Islet precursor cell (in vitro differentiated cells): ENCODE results near the gene WDR49.
A peak's percentile ranks its signal among the peaks of the same experiment; 100 is the strongest.
"Not testable (repeated sequence)": the region's sequence is repeated elsewhere in the genome, so short reads cannot be mapped to it uniquely, and the experiment has no call there.

Source experiments
- DNase-seq: peaks from one replicate; pipeline ENCODE4 v3.0.0-alpha.2; 2018

Gene WDR49

DNA sequence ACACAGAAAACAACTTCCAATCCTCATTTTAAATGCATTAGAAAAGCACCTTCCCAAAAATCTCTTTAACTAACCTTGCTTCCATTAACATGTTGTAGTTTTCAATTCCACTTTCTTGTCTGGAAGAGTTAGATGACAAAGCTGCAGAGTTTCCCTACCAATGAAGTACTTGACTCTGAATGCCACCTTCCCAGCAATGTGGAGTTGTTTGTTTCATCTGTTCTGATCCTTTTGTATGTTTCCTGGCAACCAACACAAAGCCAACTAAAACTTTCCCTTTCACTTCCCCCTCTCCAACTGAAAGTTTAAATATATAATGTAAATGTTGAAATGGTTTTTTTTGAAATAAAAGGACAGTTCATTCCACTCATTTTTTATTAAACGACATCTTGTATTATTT is at the start of gene WDR49:
Gene WDR49, minus strand, starts transcription at position 183 of the 400 bp plus-strand sequence. CDS start 517 bp downstream, outside the sequence.
- DNase-seq, result no peak

DNA sequence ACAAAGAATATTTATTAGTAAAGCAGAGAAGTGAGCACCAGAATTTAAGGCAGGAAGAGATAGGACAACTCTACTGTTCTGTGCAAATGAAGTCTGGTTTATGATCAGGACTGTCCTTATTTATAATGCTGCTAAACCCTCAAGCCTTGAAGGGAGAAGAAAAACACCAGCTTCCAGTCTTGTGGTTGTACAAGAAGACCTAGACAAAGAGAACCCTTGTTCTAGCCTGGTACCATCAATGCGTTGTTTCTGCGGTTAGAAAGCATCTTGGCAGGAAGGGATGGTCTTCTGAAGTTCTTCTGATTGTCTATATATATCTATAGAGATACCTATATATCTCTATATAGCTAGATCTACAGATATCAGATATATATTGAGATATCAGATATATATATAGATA is 47.2 kb upstream of the WDR49 start:
- no peak for DNase-seq

DNA sequence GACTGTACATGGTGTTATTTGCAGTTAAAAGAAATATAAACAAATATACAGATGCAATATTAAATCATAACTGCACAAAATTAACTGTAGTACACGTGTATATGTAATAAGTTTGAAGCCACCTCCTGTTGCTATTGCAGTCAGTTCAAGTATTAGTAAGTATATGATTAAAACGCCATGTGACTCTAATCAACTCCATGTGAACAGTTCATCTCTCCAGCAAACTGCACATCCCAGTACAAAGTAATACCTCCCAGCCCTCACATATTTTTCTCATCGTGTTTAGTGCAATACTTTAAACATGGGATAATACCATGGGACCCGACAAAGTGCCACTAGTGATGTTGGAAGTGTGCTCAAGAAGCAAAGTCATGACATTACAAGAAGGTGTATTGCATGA is 46.3 kb upstream of the WDR49 start:
- no peak for DNase-seq

DNA sequence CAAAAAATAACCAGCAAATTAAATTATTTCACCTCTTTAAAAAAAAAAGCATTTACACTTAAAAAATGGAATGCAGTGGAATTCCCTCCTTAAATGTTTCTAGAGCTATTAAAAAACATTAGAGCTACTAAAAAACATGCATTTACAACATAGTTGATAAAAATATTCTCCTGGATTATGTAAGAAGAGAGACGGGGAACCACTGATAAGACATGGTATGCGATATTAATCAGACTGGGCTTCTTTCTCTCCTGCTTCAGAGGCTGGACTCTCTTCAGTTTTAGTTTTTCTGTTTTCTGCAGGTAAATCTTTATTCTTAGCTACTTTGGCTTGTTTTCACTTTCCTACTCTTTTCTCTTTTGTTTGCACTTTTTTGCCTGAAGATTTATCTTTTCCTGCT is 40.4 kb upstream of the WDR49 start:
- DNase-seq, result no peak

DNA sequence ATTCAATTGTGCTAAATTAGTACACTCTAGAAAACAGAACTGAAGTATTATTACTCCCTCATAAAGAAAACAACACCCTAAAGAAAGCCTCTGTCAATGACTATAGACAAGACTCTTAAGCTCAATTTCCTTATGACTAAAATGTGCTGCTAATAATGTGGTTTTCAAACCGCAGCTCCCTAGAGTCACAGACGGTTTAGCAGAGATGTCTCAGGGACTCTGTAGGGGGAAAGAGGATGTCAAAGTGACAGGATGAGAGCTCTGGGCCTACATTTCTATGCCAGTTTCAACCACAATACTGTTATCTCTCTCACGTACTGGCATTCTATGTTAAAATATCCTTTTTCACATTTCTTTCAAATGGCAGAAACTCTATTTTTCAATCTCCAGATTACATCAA is 37.6 kb upstream of the WDR49 start:
- no peak for DNase-seq

DNA sequence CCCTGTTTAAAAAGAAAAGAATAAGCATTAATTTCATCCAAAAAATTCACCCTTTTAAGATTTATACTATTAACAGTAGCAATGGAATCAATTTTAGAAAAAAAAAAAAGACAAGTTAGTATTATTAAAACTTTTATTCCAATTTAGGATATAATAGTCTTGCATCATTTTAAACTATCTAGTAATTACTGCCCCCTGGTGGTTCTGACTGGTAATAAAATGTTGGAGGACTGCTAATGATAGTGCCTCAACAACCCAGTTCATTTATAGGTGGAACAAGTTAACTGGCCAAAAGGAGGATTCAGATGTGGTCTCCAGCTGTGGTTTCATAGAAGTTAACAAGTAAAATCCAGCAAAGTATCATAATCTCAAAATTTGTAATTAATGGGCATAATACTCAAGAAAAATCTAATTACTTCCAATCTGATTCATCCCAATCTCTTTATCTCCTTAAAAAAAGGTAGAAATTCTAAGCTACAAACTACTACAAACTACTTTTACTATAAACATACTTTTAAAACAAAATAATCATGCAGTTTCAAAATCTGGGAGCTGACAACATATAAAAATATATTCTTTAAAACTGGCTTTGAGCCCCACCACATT is 30.7 kb upstream of the WDR49 start:
- peak; percentile 53 for DNase-seq

DNA sequence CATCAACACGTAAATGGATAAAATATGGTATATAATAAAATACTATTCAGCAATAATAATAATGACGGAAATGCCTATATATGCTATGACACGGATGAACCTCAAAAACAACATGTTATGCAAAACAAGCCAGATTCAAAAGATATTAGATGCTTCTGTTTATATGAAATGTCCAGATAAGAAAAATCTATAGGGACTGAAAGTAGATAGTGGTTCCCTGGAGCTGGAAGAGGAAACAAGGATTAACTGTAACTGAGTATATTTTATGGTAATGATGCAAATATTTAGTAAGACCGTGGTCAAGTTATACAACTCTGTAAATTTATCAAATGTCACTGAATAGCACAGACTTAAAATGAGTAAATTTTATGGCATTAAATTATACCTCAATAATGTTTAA is 25.8 kb upstream of the WDR49 start:
- DNase-seq, result no peak

DNA sequence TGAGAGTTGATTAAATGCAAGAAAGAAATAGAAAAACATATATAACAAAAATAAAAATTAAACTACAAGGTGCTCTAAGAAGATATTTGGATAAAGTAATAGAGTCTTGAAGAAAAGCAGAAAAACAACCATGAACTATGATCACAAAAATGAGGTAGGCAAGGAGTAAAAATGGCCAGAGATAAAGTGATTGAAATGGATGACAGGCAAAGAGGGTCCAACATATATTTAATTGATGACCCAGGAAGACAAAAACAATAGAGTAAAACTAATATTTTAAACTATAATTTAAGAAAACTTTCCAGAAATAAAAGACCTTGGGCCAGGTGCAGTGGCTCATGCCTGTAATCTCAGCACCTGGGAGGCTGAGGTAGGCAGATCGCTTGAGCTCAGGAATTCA is 22.1 kb upstream of the WDR49 start:
- no peak for DNase-seq

DNA sequence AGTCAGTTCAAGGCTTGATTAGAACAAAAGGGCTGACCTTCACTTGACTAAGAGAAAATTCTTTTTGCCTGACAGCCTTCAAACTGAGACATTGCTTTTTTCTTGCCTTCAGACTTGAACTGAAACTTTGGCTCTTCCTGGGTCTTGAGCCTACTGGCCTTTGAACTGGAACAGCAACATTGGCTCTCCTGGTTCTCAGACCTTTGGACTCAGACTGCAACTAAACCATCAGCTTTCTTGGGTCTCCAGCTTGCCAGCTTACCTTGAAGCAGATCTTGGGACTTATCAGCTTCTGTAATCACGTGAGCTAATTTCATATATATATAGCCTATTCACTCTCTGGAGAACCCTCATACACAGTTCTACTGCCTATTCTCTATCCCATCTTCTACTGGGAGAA is 19.5 kb upstream of the WDR49 start:
- no peak for DNase-seq

DNA sequence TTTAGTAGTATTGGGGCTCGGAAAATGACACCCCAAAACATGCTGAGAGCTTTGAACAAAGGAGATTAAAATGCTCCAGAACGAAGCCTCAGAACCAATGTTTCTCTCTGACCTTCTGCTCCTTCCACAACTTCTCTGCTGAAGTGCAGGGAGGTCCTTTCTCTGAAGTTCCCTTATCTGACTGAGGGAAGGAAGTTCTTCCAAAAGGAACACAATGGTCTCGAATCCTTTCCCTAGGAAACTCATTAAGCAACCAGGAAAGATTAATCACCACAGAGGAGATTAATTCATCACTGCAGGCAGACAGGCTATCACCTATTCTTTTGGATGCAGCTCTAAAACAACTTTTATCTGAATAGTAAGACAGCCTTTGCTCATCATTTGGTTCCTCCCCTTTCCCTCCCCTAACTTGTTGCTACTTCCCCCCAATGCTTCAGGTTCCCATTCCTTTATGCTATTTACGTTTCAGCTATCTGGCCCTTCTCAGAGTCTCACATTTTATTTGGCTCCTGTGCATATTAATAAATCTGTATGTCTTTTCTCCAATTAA is 18.2 kb upstream of the WDR49 start:
- no peak for DNase-seq

DNA sequence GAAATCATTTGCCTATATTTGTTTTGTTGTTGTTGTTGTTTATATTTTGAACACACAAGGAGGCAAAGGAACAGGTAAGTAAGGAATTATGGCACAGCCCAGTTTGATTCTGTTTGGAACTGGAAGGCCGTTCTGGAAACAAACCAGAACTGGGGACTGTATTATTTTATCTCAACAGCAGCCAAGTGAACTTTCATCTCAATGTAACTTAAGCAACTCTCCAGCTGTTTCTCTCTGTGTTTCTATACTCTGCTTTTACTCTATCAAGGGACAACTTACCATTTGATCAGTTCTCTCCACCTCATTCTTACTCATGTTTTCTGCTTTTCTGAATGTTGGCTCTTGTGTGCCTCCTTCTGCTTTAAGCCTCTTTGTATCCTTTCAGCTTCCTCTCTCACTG is 16.0 kb upstream of the WDR49 start:
- no peak for DNase-seq

DNA sequence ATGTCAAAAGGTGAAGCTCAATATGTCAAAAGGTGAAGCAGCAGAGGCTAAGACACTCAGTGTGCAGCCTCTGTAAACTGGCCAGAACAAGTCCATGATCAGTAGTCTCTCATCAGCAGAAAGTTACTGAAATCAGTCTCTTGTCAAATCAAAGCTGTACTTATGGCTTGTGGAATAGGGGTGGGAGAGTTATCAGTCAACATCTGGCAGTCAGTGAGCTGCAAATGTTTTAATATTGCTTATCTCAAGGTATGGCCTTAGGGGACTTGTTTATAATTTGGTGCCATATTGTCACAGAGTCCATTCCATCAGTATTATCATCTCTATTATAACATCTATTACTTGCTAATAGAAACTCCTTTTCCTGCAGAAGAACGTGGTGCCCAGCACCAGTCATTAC is 14.9 kb upstream of the WDR49 start:
- DNase-seq, result no peak

DNA sequence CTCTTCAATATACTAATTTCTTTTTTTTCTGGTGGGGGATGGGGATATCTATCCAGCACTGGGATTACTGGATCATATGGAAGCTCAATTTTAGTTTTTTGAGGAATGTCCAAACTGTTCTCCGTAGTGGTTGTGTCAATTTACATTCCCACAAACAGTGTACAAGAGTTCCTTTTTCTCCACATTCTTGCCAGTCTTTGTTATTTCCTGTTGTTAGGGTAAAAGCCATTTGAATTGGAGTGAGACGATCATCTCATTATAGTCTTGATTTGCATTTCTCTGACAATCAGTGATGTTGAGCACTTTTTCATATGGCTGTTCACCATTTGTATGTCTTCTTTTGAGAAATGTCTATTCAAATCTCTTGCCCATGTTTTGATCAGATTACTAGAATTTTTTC is 12.8 kb upstream of the WDR49 start:
- DNase-seq, result no peak

DNA sequence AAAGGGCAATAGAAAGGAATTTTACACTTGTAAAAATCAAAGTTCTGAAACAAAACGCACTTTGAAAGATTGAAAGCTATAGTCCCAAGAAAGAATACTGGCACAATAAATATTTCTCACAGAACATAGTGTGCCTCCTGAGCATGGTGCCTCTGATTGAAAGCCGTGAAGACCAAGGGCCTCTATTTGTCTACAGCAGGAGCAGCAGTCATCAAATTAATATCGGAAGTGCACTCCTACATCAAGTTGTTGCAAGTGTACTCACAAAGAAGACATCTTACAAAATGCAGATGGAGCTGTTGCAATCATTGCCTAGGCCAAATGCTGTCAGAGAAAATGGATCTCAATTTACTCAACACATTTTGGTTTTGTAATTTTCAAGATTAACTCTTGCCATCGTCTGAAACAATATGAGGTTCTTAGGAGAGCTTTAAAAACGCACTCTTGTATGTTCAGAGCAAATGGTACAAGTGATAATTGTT is 9.2 kb upstream of the WDR49 start:
- no peak for DNase-seq

DNA sequence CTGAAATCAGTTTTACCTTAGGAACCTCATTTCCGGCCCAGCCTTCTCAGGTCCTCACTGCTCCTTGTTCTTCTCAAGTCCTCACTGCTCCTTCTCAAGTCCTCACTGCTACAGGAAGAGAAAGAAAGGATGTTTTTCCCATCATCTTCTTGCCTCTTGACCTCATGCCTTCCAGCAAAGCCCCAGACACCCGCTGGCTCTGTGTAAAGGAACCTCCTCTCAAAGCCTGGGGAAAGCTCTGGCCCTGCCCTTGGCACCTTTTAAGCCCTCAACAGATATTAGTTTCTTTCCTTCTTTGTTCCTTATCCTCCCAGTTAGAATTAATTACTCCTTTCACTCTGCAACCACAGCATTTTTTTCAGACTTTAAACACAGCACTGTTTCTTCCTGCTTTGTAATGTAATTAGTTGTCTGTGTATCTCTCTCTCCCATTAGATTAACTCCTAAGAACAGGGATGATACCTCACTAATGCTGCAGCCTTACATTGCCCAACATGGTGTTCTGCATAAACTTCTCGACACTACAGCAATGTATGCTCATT is 4.0 kb upstream of the WDR49 start:
- no peak for DNase-seq

DNA sequence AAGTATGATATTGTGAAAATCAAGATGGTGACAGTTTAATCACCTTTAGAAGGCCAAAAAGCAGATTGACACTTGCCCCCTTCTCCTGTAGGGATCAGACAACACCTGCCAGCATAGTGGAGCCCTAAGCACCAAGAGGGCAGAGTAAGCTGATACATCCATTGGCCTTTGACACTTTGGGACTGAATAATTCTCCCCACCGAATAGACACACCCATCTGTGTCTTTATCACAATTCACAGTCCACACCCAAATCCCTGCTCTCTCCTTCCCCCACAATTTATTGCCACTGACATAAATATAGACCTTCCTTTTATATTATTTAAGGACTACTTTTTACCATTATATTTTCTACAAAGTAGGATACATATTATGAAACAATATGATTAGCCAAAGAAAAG is 3.1 kb upstream of the WDR49 start:
- DNase-seq, result no peak

DNA sequence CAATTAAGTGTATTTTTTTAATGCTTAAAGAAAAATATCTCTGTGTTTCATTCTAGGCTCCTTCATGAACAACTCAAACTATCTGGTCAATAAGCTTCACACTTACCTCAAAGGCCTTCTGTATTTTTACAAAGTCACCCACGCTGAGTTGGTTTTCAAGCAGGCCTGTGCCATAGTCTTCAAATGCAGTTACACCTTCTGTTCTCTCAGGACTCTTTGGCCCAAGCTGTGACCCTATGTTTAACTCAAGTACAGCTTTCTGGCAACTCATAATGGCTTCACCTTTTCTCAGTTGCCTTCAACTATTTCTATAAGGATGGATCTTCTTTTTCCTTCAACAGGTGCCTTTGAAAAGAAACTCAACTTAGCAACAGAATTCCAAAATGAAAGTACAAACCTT is 587 bp downstream of the WDR49 start:
- DNase-seq, result no peak

DNA sequence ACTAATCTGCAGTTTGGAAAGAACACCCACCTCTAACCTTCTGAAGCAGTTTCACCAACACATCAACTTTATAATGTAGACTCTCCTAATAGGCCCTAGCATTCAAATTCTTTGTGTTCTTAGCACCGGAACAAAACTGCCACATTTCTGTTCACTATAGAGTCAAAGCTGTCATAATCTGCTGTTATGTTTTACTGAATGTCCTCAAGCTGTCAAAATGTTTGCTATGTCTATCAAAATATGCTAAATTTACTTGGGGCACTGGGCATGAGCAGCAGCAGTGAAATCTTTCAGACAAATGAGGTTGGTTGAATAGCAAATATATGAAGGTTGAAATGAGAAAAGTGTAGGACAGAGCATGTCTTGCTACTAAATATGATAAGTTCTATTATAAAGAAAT is 1.9 kb downstream of the WDR49 start:
- DNase-seq, result no peak

DNA sequence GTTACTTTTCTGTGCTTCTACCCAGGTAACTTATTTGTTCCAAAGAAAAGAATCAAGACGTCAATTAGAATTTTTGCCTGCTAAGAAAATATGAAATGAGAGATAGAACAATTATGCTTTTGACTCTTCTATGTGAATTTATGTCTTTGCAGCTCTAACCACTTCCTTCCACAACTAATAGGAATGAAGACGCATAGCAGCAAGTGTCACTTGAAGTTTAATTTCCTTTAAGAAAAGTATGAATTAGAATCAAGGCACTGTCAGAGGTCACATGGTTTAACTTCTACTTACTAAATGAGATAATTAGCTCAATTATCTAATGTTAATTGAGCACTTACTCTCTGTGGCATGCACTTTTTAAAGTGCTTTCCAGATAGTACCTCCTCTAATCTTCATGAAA is 3.3 kb downstream of the WDR49 start:
- DNase-seq, result no peak

DNA sequence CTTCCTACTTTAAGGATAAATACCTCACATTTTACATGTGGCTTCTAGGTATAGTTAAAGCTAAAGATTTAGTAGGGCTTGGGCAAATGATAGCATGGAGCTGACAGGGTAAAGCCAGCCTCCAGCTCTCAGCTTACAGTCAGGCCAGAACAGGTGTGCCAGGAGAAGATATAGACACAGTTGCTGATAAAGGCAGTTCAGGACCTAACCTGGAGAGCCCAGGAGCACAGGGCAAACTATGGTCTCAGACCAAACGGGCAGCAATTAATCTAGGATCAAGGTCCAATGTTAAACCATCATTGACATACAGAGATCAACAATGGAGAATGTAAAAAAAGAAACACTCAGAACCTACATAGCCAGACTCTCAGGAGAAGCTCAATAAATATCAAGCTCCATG is 4.0 kb downstream of the WDR49 start:
- DNase-seq, result no peak

DNA sequence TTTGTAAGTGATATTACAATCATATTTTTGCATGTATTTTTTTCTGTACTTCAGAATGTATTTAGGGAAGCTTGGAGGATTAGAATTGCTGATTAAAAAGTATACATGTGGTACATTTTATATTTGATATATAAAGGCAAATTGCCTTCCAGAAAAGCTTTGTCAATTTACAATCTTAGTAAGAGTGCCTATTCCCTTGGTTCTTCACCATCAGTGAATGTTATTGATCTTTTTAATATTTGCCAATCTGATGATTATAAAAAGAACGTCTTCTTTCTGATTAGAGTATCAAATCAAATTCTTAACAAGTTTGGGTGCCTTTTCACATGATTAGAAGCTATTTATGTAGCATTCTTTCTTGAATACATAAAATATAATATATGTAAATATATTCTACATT is 9.1 kb downstream of the WDR49 start:
- no peak for DNase-seq

DNA sequence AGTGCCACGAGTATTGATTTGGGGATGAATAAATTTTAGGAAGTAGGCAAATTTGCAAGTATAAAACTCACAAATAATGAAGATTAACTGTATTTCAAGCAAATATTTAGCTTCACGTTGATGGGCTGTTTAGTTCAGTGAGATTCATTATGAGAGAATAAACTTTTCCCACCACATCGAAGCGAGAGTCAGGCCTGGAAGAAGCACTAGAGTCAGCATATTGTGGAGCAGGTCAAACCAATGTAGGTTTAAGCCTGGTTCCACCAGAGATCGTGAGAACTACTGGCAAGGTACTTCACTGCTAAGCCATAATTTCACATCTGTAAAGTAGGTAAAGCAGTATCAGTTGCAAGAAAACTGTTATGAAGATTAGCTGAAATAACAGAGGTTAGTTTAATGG is 22.3 kb downstream of the WDR49 start:
- DNase-seq, result no peak

DNA sequence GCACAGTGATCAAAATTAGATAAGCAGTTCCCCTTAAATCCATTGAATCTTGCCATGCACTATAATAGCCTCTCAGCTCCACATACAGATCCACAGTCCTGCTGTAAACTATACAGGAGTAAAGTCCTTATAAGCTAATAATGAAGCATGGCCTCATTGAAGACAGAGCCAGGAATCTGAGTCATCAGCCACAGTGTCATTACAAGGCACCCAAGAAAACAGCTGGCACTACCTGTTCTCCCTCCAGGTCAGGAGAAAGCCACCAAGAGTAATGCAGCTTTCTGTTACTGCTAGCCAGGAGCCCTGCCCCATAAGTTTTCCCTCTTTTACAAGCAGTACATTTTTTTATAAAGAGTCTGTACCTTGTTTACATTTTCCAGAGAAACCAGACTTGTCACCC is 27.3 kb downstream of the WDR49 start:
- no peak for DNase-seq

DNA sequence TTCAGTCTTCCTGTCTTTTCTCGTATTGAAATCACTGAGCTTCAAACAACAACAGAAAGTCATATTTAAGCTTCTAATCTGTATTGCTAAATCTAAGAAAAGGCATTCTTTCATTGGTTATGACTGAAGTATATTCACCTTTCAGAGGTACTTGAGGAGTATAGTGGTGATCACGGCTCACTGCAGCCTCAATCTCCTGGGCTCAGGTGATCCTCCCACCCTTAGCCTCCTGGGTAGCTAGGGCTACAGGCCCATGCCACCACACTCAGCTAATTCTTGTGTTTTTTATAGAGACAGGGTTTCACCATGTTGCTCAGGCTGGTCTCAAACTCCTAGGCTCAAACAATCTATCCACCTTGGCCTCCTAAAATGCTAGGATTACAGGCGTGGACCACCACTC is 38.7 kb downstream of the WDR49 start:
- no peak for DNase-seq

DNA sequence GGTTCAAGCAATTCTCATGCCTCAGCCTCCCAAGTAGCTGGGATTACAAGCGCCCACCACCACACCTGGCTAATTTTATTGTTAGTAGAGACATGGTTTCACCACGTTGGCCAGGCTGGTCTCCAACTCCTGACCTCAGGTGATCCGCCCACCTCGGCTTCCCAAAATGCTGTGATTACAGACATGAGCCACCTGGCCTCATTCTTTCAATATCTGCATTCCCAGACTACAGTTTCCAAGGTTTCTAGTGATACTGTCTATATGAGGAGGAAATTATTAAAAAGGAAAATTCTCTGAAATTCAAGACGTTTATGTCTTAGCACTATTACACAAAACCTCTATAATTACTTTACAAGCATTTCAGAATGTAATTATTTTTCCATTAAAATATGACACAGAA is 39.5 kb downstream of the WDR49 start:
- DNase-seq, result not testable (repeated sequence)
